Frontal cortex (tissue), 4 donors: Measurements from ENCODE around the gene HIPK2. TPM values are rescaled to one million over a fixed set of nuclear protein-coding genes. Genes with fewer than 3 reads are reported as not detected.
A peak's percentile ranks its signal among the peaks of the same experiment; 100 is the strongest.

Source experiments
- DNase-seq, 2 donors: peaks; one replicate each; pipeline ENCODE4 v3.0.0; 2012; ENCODE audit warnings: low spot score in 2 of 2
- FAIRE-seq: peaks from 2 replicates; lab custom pipeline; 2012; peaks lifted over from hg19 to GRCh38; lab: Jason Lieb, UNC
- total RNA-seq: library from RNA; depleted of rRNA; stranded (reverse); fragments of >200 nt; gene quantifications from one replicate; pipeline ENCODE4 v1.2.3, GENCODE V29; 2014
- donor health status: control.
- donor health status: control.
- donor health status: control.

Gene HIPK2
- total RNA-seq, 1 donor from 2014 or later = 10.2 TPM

DNA sequence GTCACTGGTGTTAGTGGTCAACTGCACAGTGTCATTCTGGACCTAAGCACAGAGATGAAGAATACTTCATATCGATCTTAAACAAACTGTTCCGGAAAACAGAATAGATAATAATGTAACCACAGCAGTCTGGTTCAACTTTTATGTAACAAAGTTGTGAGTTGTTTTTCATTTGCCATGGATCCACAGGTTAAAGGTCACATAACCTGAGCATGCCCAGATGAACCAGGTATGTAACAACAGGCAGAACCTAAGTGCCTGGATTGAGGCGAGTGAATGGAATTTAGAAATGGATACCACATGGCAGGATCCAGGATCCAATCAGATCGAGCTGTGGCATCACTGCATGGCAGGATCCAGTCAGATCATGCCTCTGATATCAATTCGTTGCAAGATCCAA is 167.2 kb downstream of the HIPK2 start:
- no peak for FAIRE-seq
- DNase-seq = no peak

DNA sequence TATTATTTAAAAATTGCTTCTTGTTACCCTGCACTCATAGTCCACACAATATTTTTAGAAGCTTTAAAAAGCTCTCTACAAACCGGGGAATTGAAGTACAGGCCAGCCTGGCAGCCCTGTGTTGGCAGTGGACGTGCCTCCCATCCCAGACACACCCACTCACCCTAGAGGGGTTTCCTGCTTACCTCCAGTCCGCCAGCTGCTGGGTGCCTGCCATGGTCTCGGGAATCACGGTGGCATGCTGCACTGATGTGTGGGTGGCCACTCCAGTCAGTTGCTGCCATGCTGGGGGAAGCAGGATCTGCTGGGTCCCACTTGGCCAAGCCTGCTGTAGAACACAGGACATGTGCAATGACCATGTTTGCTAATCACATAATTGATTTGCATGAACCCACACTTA is 173.9 kb downstream of the HIPK2 start:
- DNase-seq = no peak
- FAIRE-seq = no peak

DNA sequence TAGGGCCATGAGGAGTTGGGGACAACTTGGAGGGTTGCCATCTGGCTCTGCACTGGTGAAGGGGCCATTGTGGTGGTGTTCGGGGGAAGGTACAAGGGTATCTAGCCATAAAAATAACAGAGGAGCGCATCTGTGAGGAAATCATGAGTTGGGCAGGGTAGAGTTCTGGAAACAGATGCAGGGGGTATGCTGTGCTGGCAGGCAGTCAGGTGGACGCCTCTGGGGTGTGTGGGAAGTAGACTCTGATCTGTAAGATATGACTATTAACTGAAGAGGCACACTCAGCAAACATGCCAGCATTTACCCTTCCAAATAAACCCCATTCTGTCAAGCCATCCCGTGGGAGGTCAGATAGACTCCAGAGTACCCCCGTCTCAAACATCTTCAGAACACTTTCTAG is 174.5 kb downstream of the HIPK2 start:
- no peak for FAIRE-seq
- DNase-seq = no peak

DNA sequence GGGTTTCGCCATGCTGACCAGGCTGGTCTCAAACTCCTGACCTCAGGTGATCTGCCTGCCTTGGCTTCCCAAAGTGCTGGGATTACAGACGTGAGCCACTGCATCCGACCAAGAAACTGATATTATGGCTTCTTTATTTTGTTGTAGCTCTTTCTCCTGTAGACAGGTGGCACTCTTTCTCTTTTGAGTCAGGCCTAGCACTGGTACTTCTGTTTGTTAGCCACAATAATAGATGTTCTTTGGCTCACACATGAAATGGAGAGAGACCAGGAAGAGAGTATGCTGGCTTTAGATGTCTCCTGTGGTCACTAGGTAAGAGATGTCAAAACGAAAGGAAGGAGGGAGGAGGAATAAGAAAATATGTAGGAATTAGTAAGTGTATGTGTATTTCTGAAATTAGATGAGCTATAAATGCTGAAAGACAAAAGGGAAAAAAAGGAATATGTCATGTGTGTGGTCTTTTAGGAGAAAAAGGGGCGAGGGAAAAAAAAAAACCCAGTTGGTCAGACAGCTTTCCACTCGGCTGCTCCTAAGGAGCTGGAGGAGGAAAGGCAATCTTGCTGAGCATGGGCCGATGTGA is 175.6 kb downstream of the HIPK2 start:
- FAIRE-seq = no peak

DNA sequence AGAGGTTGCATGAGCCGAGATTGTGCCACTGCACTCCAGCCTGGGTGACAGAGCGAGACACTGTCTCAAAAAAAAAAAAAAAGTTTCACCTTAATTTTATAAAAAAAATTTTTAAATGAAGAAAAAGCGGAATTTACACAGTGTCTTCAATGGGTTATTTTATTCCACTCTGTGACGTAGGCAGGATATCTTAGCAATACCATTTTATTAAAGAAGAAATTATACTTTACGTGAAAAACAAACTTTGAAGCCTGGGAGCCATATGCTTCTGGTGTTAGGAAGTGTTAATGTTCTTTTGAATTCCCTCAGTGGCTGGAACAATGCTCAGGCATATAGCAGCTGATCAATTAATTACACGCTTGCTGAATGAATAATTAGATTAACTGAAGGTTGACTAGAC is 176.6 kb downstream of the HIPK2 start:
- DNase-seq (no peak), FAIRE-seq (no peak)

More for the DNA sequence above, 175.6 kb downstream of the HIPK2 start:
- peak; percentile 23 to 43 for DNase-seq

DNA sequence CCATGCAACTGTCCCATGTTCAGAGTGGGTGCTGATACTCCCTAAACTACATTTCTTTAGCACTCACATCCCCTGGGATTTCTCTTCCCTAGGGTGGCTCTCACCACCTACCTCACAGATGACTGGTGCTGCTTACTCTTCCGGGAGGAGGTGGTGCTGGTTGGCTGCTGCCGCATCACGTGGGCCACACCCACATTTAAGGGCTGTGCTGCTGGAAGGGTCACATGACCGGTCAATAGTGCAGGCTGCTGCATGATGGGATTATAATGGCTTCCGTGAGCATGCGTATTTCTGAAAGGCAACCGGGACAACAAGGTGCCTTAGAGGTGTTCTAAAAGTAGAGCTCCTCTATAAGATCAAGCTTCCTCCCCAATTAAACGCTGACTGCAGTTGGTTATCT is 177.5 kb downstream of the HIPK2 start:
- no peak for FAIRE-seq
- no peak for DNase-seq

DNA sequence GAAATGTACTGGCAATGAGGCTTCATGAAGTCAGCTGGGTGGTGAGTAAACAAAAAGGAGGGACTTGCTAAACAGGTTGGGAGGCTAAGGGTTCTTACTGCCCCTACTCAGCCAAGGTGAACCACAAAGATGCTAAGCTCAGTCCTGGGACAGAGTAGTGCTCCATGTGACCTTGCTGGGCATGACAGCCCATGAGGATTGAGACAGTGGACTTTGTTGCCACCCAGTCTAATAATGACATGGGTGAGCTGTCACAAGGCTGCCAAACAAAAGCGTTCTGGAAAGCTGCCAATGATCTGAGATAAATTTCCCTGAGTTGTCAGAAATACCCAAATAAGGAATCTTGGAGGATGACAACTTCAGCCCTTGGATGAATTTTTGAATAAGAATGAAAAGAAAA is 179.2 kb downstream of the HIPK2 start:
- DNase-seq = no peak
- no peak for FAIRE-seq

DNA sequence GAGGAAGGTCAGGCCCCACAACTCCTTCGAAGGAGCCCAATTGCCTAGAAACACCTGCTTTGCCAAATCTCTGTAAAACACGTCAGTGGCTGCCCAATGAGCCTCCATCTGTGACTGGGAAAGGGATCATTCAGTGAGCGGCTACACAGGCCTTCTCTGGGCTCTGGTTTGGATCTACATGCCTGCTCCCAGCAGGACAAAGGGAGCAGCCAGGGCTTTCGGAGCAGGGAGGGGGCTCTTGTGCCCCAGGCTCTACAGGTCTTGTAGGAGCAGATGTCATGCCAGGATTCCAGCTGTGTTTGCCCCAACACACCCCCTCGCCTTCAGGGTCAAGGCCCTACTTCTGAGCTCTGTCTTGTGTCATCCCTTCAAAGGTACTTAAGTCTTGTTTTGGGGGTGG is 180.8 kb downstream of the HIPK2 start:
- DNase-seq (no peak), FAIRE-seq (no peak)

DNA sequence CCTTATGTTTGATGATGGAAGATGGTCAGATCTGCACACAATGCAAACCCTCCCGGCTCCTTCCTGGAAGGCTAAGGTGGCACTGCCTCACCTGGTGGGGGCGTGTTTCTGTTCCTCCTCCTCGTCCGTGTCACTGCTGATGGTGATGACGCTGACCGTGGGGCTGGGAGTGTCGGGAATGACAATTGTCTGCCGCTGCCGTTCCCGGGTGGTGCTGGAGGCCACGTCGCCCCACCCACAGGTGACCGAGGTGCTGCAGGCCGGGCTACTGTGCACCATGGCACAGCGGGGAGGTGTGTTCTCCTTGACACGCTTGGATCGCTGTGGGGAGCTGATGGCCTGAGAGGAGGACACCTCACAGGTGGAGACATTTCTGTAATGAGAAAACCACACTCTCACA is 181.2 kb downstream of the HIPK2 start:
- no peak for FAIRE-seq
- DNase-seq = no peak

DNA sequence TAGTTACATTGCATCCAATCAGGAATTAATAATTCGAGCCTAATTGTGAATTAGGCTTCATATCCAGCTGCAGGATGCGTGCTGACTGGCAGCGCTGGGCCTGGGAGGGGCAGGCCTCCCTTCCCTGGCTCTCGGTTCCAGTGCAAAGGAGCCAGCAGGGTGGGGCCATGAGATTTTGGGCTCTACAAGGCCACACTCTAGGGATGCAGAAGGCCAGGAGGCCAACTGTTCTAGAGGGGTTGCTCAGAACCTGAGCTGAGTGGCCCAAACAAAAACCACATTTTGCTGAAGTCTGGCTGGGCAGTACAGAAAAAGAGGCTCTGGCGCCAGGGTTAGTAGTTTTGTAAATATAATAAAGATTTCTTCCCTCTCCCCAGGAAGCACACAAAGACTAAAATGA is 182.0 kb downstream of the HIPK2 start:
- no peak for DNase-seq
- FAIRE-seq = no peak

DNA sequence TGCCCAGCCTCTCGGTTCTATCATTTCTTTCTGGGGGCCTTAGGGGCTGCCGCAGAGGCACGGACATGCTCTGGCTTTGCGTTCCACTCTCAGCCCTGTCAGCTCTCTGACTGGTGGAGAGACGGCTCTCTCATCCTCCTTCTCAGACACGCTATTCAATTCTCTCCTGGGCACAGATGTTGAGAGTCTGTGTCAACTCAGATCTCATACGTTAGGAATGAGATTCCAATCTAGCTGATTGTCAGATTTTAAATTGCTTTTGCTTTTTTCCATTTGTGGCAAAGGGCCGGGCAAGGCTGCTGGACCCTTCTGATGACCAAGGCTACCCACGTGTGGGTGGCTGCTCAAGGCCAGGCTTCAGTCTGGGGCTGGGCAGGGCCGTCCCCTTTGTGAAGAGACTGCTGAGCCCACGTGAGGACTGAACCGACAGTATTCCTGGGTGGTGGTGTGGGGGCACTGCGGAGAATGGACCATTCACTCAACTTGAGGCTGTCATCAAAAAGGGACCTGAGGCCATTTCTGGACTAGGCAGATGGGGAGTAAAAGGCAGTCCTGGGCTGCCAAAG is 182.8 kb downstream of the HIPK2 start:
- FAIRE-seq (no peak), DNase-seq (no peak)

DNA sequence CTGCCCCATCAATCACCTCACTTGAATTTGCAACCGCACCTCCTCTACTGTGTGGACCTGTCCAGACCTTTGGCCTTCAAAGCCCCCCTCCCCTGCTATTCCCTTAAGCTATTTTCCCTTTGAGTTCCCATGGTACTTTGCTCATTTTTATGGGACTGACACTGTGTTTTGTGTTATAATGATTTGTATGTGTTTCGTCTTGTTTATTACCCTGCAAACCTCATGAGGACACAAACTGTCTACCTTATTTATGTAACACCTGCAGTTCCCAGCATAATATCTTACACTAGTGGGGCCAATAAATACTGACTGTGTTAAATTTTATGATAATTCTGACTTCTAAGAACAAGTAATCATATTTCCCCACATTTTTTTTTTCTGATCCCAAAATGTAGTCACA is 183.7 kb downstream of the HIPK2 start:
- DNase-seq (no peak), FAIRE-seq (no peak)

DNA sequence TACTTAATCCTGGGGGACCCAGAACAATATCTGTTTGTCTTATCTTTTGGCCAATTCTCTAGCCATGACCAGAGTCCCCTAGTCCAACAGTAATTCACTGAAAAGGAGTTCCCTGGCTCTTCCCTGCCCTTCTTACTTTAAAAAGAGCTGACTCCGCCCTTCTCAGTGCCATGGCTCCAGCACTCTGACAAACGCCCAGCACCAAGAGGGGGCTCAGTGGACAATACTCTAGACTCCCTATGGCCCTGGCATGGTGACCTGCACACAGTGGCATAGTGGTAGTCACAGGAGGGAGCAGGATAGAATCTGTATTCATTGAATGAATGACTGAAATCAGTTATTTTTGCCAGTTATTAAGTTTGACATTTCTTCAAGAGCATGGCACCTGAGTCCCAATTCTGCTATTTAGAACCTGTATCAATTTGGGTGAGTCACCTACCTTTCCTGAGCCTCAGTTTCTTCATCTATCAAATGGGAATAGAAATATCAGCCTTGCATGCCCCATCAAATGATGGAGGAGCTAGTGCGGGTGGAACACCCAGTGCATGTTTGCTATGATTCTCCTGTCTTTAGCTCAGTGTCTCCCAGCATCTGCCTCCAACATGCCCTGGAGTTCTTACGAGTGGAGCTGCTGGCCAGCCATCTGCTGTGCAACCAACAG is 184.9 kb downstream of the HIPK2 start:
- no peak for FAIRE-seq
- DNase-seq = no peak

DNA sequence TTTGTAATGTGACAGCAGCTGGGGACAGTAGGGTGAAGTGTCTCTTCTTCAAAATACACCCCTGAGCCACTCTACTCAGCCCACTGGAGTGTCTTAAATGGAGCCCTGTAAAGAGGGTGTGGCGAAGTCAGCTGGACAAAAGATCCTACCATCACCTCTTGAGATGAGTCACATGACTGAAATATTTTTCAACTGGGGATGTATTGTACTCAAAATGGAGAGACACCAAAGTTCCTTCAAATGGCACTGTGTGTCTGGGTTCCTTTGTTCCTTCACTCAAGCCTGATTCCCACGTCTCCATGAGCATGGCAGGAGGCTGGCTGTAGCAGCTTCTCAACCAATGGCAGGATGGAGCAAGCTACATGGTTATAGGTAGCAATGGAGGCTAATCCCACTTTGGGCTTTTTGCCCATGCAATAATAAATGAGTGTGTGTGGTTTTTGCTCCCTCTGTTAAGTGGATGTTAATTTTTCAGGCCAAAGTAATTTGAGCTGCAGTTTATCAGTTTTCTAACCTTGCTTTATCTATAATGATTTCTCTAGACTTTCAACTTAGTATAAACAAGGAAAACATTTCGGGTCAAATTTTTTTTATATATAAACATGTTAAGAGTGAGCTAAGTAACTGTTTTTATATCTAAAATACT is 186.1 kb downstream of the HIPK2 start:
- no peak for DNase-seq
- no peak for FAIRE-seq

DNA sequence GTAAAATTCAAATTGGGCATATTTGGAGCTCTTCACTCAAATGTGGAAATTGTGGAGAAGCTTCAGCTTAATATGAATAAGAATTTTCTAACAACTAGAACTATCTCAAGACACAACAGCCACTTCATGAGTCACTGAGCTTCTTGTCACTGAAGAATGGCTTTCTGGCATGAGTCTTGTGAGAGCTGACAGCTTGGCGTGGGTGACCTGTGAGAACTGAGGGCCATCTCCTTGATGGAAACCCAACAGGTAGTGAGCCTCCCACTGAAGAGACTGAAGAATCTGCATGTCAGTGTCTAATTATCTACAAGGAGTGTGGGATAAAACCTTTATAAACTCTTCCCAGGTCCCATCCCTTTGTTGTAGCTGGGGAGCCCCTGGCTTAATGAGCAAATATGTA is 188.3 kb downstream of the HIPK2 start:
- FAIRE-seq (no peak), DNase-seq (no peak)

DNA sequence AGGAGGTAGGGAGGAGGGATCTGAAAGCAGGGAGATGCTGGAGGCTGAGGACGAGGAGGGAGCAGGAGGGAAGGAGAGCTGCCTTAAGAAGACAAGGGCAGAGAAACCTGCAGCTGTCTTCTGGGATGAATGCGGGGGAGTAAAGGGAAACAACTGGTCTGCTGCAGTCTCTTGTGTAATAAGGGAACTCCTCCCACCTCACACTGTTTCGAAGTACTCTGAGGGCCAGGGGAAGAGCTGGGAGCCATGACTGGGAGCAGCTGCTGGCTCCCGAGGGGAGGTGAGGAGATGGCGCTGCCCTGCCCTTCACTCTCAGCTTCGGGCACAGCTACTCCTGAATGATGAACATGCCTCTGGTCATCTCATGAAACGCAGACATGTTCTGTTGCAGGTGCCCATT is 189.2 kb downstream of the HIPK2 start:
- FAIRE-seq = no peak
- no peak for DNase-seq

DNA sequence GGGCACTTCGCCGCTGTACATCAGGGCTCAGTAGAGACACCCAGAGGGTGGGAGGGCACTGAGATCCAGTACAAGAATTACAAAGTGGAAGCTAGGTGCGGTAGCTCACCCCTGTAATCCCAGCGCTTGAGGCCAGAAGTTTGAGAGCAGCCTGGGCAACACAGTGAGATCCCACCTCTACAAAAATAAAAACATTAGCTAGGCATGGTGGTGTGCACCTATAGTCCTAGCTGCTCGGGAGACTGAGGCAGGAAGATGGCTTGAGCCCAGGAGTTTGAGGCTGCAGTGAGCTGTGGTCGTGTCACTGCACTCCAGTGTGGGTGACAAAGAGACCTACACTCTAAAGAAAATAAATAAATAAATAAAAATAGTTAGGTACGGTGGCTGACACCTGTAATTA is 190.3 kb downstream of the HIPK2 start:
- DNase-seq = no peak
- no peak for FAIRE-seq

DNA sequence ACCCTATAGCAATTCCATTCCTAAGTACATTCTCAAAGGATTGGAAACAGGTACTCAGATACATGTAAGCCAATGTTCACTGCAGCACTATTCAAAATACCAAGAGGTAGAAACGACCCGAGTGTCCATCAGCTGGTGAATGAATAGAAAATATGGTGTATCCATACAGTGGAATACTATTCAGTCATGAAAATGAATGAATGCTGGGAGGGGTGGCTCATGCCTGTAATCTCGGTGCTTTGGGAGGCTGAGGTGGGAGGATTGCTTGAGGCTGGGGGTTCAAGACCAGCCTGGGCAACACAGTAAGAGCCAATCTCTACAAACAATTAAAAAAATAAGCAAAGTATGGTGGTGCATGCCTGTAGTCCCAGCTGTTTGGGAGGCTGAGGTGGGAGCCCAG is 191.5 kb downstream of the HIPK2 start:
- DNase-seq (no peak), FAIRE-seq (no peak)

DNA sequence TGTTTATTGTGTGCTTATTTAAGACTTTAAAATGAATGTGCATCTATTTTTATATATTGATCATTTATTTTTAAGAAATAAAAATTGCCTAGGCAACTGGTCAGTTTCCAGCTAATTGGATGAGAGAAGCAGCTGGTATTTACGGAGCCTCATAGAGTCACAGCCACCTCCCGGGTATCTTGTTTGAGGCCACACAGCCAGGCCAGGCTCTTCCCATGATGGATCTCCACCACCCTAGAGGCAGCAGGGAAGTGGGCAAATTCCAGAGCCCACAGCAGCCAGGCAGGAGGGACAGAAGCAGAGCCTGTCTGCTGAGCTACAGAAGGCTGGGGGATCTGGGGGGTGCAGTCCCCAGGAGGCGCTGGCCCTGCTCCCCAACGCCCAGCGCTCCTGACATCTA is 192.8 kb downstream of the HIPK2 start:
- DNase-seq (no peak), FAIRE-seq (no peak)

DNA sequence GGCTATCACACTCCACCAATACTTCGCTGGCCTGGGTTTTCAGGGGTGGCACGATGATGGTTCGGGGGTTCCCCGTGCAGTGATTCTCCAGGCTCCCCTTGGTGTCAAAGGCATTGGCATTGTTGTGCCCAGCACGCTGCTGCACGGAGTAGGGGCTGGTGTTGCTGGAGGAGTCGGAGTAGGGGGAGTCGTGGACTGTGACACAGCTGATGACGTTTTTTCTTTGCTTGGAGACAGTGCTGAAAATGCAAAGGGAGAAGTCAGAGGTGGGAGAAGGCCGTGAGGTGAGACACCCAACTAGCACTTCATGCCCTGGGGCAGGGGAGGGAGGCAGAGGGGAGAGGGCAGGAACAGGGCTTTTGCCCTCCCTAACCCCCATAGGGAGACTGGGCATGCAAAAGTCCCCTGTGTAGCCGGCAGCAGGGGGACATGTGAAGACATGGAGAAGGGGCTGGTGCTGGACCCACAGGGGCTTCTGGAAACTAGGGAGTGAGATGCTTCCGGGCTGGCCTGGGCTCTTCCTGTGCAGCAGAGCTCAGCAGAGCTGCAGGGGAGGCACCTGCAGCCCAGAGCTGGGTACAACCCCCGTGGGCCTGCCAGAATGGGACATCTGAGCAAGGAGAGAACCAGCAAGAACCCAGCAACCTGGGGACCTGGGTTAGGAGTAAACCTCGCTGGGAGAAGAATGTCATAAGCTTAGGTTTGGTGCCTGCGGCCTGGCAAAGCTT is 193.8 kb downstream of the HIPK2 start:
- FAIRE-seq (no peak), DNase-seq (no peak)

DNA sequence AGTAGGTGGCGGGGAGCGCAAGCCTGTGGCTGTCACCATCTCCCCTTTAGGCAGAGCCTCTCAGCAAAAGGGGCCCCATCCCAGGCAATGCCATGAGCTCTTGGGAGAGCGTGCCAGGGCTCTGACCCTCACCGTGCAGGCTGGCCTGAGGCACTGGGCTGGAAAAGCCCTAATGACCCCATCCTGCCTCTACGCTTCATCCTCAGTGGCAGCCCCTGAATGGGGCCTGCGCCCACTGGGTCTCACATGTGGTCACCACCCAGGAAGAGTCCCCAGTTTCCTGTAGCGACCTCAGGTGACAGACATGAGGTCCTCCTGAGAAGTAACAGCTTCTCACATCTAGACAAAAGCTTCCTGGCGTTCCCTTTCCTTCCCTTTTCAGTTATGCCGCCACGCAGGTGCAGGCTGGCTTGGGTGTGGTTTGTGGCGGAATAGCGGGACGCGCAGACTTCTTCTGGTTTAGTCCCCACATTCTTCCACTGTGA is 195.1 kb downstream of the HIPK2 start:
- FAIRE-seq (no peak), DNase-seq (no peak)
